CD4-positive, alpha-beta T cell (primary cell): Measurements from ENCODE around the gene ELAVL1. TPM values are rescaled to one million over a fixed set of nuclear protein-coding genes. Genes with fewer than 3 reads are reported as not detected.

Source experiments
- ATAC-seq: fragments of 200-7000 bp; cut with Tn5 transposase; one replicate; pipeline ENCODE4 v1.10.0; 2022; ENCODE audit warnings: mild to moderate bottlenecking; ENCODE audit not compliant: poor library complexity
- CTCF ChIA-PET: fragments of 350-600 bp; sonication (Branson Sonifier 250); formaldehyde crosslinking; loops from one replicate; lab custom pipeline; 2021; ENCODE audit warnings: antibody characterized with exemption, inconsistent platforms; lab: Charles Lee
- POLR2A ChIA-PET: fragments of 350-600 bp; sonication (Branson Sonifier 250); formaldehyde crosslinking; loops from one replicate; lab custom pipeline; 2021; ENCODE audit warnings: antibody characterized with exemption, inconsistent platforms; lab: Charles Lee
- DNase-seq, 14 experiments: peaks; one replicate each; pipeline ENCODE4 v3.0.0-alpha.2; 2013 to 2020; ENCODE audit warnings: mixed read lengths in 2 of 14
- H3K27ac ChIP-seq, 2 donors: one replicate each; pipeline versions ENCODE4 v1.5.1 to v1.7.0; 2013; ENCODE audit warnings: low read length in 2 of 2, low read depth in 1 of 2, mild to moderate bottlenecking in 1 of 2
- H3K27me3 ChIP-seq, 2 experiments: 1 replicate in 1 of 2; 2 replicates in 1 of 2; pipeline versions ENCODE4 v1.6.1 to v1.7.0; 2013; ENCODE audit warnings: low read length in 2 of 2, control low read depth in 1 of 2, mild to moderate bottlenecking in 1 of 2, moderate library complexity in 1 of 2; ENCODE audit not compliant: insufficient read depth in 2 of 2, control insufficient read depth in 1 of 2
- H3K36me3 ChIP-seq: one replicate; pipeline ENCODE4 v1.6.1; 2013; ENCODE audit warnings: low read length, control low read depth; ENCODE audit not compliant: insufficient read depth
- H3K4me1 ChIP-seq: one replicate; pipeline ENCODE4 v1.6.1; 2013; ENCODE audit warnings: low read length, control low read depth; ENCODE audit not compliant: insufficient read depth
- H3K4me3 ChIP-seq: one replicate; pipeline ENCODE4 v1.5.1; 2013; ENCODE audit warnings: mild to moderate bottlenecking, low read length, moderate library complexity
- H3K9me3 ChIP-seq, 2 experiments: 1 replicate in 1 of 2; 2 replicates in 1 of 2; pipeline versions ENCODE4 v1.6.1 to v1.7.0; 2013; ENCODE audit warnings: low read length in 2 of 2, mild to moderate bottlenecking in 2 of 2, control low read depth in 1 of 2, moderate library complexity in 1 of 2; ENCODE audit not compliant: control insufficient read depth in 1 of 2, insufficient read depth in 1 of 2
- H3K27ac Mint-ChIP-seq: one replicate; pipeline ENCODE4 v1.8.0; 2020; ENCODE audit warnings: mixed read lengths
- H3K27me3 Mint-ChIP-seq: one replicate; pipeline ENCODE4 v1.8.0; 2021; ENCODE audit warnings: mixed read lengths
- H3K36me3 Mint-ChIP-seq: one replicate; pipeline ENCODE4 v1.8.0; 2021; ENCODE audit warnings: low read depth, mixed read lengths
- H3K4me1 Mint-ChIP-seq: one replicate; pipeline ENCODE4 v1.8.0; 2021; ENCODE audit warnings: low read depth, mixed read lengths
- H3K4me3 Mint-ChIP-seq: one replicate; pipeline ENCODE4 v1.8.0; 2020; ENCODE audit warnings: mild to moderate bottlenecking, mixed read lengths
- H3K9me3 Mint-ChIP-seq: one replicate; pipeline ENCODE4 v1.8.0; 2020; ENCODE audit warnings: mixed read lengths
- CTCF ChIP-seq: fragments of 200-600 bp; IDR thresholded peaks from one replicate; pipeline ENCODE4 v1.8.0; 2022; ENCODE audit warnings: antibody characterized with exemption, mild to moderate bottlenecking
- intact Hi-C, 2 experiments: fragments of 100-400 bp; cut with DNase I in 1 of 2; cut with micrococcal nuclease in 1 of 2; formaldehyde crosslinking; loops; one replicate each; pipeline versions ENCODE4 v1.15.1 to v1.9.0; 2023 to 2025; cut with DNase I, micrococcal nuclease
- total RNA-seq, 174 experiments: library from RNA in 2 of 174; stranded (reverse) in 2 of 174; gene quantifications; one replicate each; pipeline ENCODE4 v1.2.3 and lab custom pipeline; 2021 to 2026

ELAVL1 gene
- total RNA-seq, 2 experiments from 2014 or later: 17.1 to 20.8 TPM

- Mint-ChIP-seq H3K9me3 (no peaks in the 10 kb centered on the region), H3K27ac (no peak overlapping the region), H3K36me3 (peaks cover 45% of the 10 kb centered on the region), H3K4me1 (no peaks in the 10 kb centered on the region), H3K27me3 (no peaks in the 10 kb centered on the region), H3K4me3 (no peak overlapping the region)
- no peak for DNase-seq
- H3K27me3 ChIP-seq: no peaks in the 10 kb centered on the region
- TF ChIP-seq CTCF: no peak
- H3K4me1 ChIP-seq: no peaks in the 10 kb centered on the region
- H3K36me3 ChIP-seq: peaks cover 79% of the 10 kb centered on the region
- intact Hi-C loops: loop anchor here in 1 of 2 experiments (10.0 kb wide), 1 partner anchor 275 kb away; no protein-coding TSS in a partner anchor
- H3K27ac ChIP-seq: no peak overlapping the region
- CTCF ChIA-PET: no interaction called here
- POLR2A ChIA-PET: no interaction called here
- no peak overlapping the region for H3K4me3 ChIP-seq
- no peak for ATAC-seq
- H3K9me3 ChIP-seq: no peaks in the 10 kb centered on the region
These were observed 25.9 kb downstream of the ELAVL1 start for GRCh38 chr19:7979559-7979958.

- ATAC-seq (no peak), DNase-seq (no peak)
- Histone ChIP-seq H3K27me3 (no peaks in the 10 kb centered on the region), H3K9me3 (no peaks in the 10 kb centered on the region), H3K27ac (no peak overlapping the region), H3K4me1 (no peaks in the 10 kb centered on the region), H3K4me3 (no peak overlapping the region), H3K36me3 (peaks cover 79% of the 10 kb centered on the region)
- TF ChIP-seq CTCF: no peak
- POLR2A ChIA-PET: no interaction called here
- no peak overlapping the region for H3K27ac Mint-ChIP-seq
- CTCF ChIA-PET: no interaction called here
- no peaks in the 10 kb centered on the region for H3K9me3 Mint-ChIP-seq
- H3K4me1 Mint-ChIP-seq: no peaks in the 10 kb centered on the region
- H3K4me3 Mint-ChIP-seq: no peak overlapping the region
- H3K27me3 Mint-ChIP-seq: no peaks in the 10 kb centered on the region
- H3K36me3 Mint-ChIP-seq: peaks cover 47% of the 10 kb centered on the region
- intact Hi-C loops: loop anchor here in 1 of 2 experiments (10.0 kb wide), 1 partner anchor 276 kb away; no protein-coding TSS in a partner anchor
These were observed 26.4 kb downstream of the ELAVL1 start for GRCh38 chr19:7979011-7979410.

GRCh38 chr19:7978179-7978825 is 27.1 kb downstream of the ELAVL1 start:
- H3K27ac Mint-ChIP-seq: no peak overlapping the region
- CTCF ChIA-PET: no interaction called here
- peaks cover 79% of the 10 kb centered on the region for H3K36me3 ChIP-seq
- intact Hi-C loops: loop anchor here in 1 of 2 experiments (10.0 kb wide), 1 partner anchor 276 kb away; no protein-coding TSS in a partner anchor
- ATAC-seq (no peak), DNase-seq (no peak)
- no peaks in the 10 kb centered on the region for H3K9me3 ChIP-seq
- no peaks in the 10 kb centered on the region for H3K4me1 ChIP-seq
- no peak overlapping the region for H3K4me3 Mint-ChIP-seq
- no peaks in the 10 kb centered on the region for H3K27me3 Mint-ChIP-seq
- H3K4me3 ChIP-seq: no peak overlapping the region
- POLR2A ChIA-PET: no interaction called here
- H3K4me1 Mint-ChIP-seq: no peaks in the 10 kb centered on the region
- peaks cover 50% of the 10 kb centered on the region for H3K36me3 Mint-ChIP-seq
- no peak for TF ChIP-seq CTCF
- H3K27ac ChIP-seq: no peak overlapping the region
- H3K9me3 Mint-ChIP-seq: no peaks in the 10 kb centered on the region
- no peaks in the 10 kb centered on the region for H3K27me3 ChIP-seq
